Right ventricle myocardium inferior (tissue), 1 donor: ENCODE data around the gene C13orf42. TPM values are rescaled to one million over a fixed set of nuclear protein-coding genes. Genes with fewer than 3 reads are reported as not detected.
A peak's percentile ranks its signal among the peaks of the same experiment; 100 is the strongest.
"Not testable (repeated sequence)": the region's sequence is repeated elsewhere in the genome, so short reads cannot be mapped to it uniquely, and the experiment has no call there.

Experiments
- ATAC-seq: fragments of 200-7000 bp; cut with Tn5 transposase; one replicate; pipeline ENCODE4 v1.9.1; 2020; ENCODE audit warnings: mild to moderate bottlenecking, moderate library complexity
- DNase-seq: peaks from one replicate; pipeline ENCODE4 v3.0.0; 2021; ENCODE audit errors: missing footprints
- intact Hi-C: fragments of 100-400 bp; cut with DNase I; formaldehyde crosslinking; loops from one replicate; pipeline ENCODE4 v1.11.0; 2022
- total RNA-seq: library from RNA; stranded (reverse); fragmentation: NEBNext Ultra II Directional; extraction: Animal tissue kit (Norgen Biotek cat#: 25700); gene quantifications from one replicate; pipeline ENCODE4 v1.2.1, GENCODE V29; 2021
- donor health status: DM: no; HTN: yes; CAD: no; lungs with severe emphysema.

Gene C13orf42
- total RNA-seq, 1 donor from 2014 or later, result not detected

- intact Hi-C loops, result loop anchor here (2.0 kb wide), 1 partner anchor 161 kb away; no protein-coding TSS in a partner anchor
These were observed 14.6 kb upstream of the C13orf42 start for GRCh38 chr13:51125495-51126226.

GRCh38 chr13:51122868-51123566, 11.9 kb upstream of the C13orf42 start:
- DNase-seq (no peak), ATAC-seq (no peak)
- intact Hi-C loops, result no loop called here

More at GRCh38 chr13:51125495-51126226, 14.6 kb upstream of the C13orf42 start:
- ATAC-seq (peak; percentile 59), DNase-seq (no peak)

- intact Hi-C loops, ATAC-seq, DNase-seq: not testable (repeated sequence)
These were observed 9.8 kb upstream of the C13orf42 start for GRCh38 chr13:51120873-51121272.

- ATAC-seq (no peak), DNase-seq (no peak)
- intact Hi-C loops, result no loop called here
These were observed 7.8 kb upstream of the C13orf42 start for GRCh38 chr13:51118809-51119431.

GRCh38 chr13:51113969-51114368, 2.9 kb upstream of the C13orf42 start:
- no peak for DNase-seq
- no peak for ATAC-seq
- intact Hi-C loops, result no loop called here

- DNase-seq (no peak), ATAC-seq (no peak)
- intact Hi-C loops, result no loop called here
These were observed 2.3 kb upstream of the C13orf42 start for GRCh38 chr13:51113186-51113881.

- intact Hi-C loops, result no loop called here
- ATAC-seq (no peak), DNase-seq (no peak)
These were observed 1.7 kb upstream of the C13orf42 start for GRCh38 chr13:51112771-51113170.

GRCh38 chr13:51111997-51112396, 923 bp upstream of the C13orf42 start:
- intact Hi-C loops, result no loop called here
- ATAC-seq, result no peak

GRCh38 chr13:51107996-51108395, 3.1 kb downstream of the C13orf42 start:
- DNase-seq (no peak), ATAC-seq (no peak)
- intact Hi-C loops, result no loop called here

More at GRCh38 chr13:51111997-51112396, 923 bp upstream of the C13orf42 start:
- DNase-seq, result no peak

GRCh38 chr13:51105046-51105445, 6.0 kb downstream of the C13orf42 start:
- no peak for DNase-seq
- intact Hi-C loops, result no loop called here
- ATAC-seq, result no peak

GRCh38 chr13:51101636-51102235, 9.3 kb downstream of the C13orf42 start:
- no peak for ATAC-seq
- intact Hi-C loops, result no loop called here

GRCh38 chr13:51097353-51098043, 13.6 kb downstream of the C13orf42 start:
- no peak for DNase-seq
- intact Hi-C loops, result no loop called here
- no peak for ATAC-seq

More at GRCh38 chr13:51101636-51102235, 9.3 kb downstream of the C13orf42 start:
- no peak for DNase-seq

- no peak for ATAC-seq
- DNase-seq, result no peak
- intact Hi-C loops, result no loop called here
These were observed 14.9 kb downstream of the C13orf42 start for GRCh38 chr13:51096131-51096530.

- intact Hi-C loops, result no loop called here
- ATAC-seq (no peak), DNase-seq (no peak)
These were observed 17.5 kb downstream of the C13orf42 start for GRCh38 chr13:51093574-51093973.

- intact Hi-C loops, result no loop called here
- ATAC-seq (no peak), DNase-seq (no peak)
These were observed 19.2 kb downstream of the C13orf42 start for GRCh38 chr13:51091839-51092238.

- intact Hi-C loops, result no loop called here
- DNase-seq, result no peak
- no peak for ATAC-seq
These were observed 27.4 kb downstream of the C13orf42 start for GRCh38 chr13:51083706-51084105.

- intact Hi-C loops, ATAC-seq, DNase-seq: not testable (repeated sequence)
These were observed 30.5 kb downstream of the C13orf42 start for GRCh38 chr13:51080478-51081065.

GRCh38 chr13:51071493-51071892, 39.6 kb downstream of the C13orf42 start:
- intact Hi-C loops, result loop anchor here (2.0 to 5.0 kb wide), 2 partner anchors 104 to 1095 kb away; no protein-coding TSS in a partner anchor
- ATAC-seq (no peak), DNase-seq (no peak)
